HG02588 (cell line): Measurements from ENCODE around the gene NGEF.
"Not testable (repeated sequence)": the region's sequence is repeated elsewhere in the genome, so short reads cannot be mapped to it uniquely, and the experiment has no call there.

Experiments
- ATAC-seq: cut with Tn5 transposase; IDR thresholded peaks from one replicate; pipeline ENCODE4 v1.9.1; 2021; ENCODE audit warnings: mild to moderate bottlenecking, moderate library complexity; ENCODE audit not compliant: unreplicated experiment

NGEF gene

GRCh38 chr2:232931636-232932035 is 81.4 kb downstream of the NGEF start:
- no peak for ATAC-seq

GRCh38 chr2:232930059-232930400 is 83.0 kb downstream of the NGEF start:
- ATAC-seq: no peak

- ATAC-seq: no peak
Measured at GRCh38 chr2:232929303-232930058, 83.6 kb downstream of the NGEF start.

- ATAC-seq: no peak
Measured at GRCh38 chr2:232928551-232929302, 84.3 kb downstream of the NGEF start.

- ATAC-seq: no peak
Measured at GRCh38 chr2:232927793-232928550, 85.1 kb downstream of the NGEF start.

GRCh38 chr2:232927032-232927792 is 85.8 kb downstream of the NGEF start:
- no peak for ATAC-seq

- ATAC-seq: no peak
Measured at GRCh38 chr2:232926431-232926939, 86.6 kb downstream of the NGEF start.

GRCh38 chr2:232925821-232926156 is 87.3 kb downstream of the NGEF start:
- ATAC-seq: no peak

- no peak for ATAC-seq
Measured at GRCh38 chr2:232925153-232925820, 87.8 kb downstream of the NGEF start.

GRCh38 chr2:232924433-232924832 is 88.6 kb downstream of the NGEF start:
- ATAC-seq: no peak

GRCh38 chr2:232920760-232921159 is 92.3 kb downstream of the NGEF start:
- no peak for ATAC-seq

GRCh38 chr2:232920055-232920454 is 93.0 kb downstream of the NGEF start:
- ATAC-seq: no peak

- no peak for ATAC-seq
Measured at GRCh38 chr2:232919141-232919540, 93.9 kb downstream of the NGEF start.

GRCh38 chr2:232913903-232914302 is 99.2 kb downstream of the NGEF start:
- no peak for ATAC-seq

GRCh38 chr2:232911712-232912277 is 101.3 kb downstream of the NGEF start:
- no peak for ATAC-seq

GRCh38 chr2:232910376-232910775 is 102.7 kb downstream of the NGEF start:
- no peak for ATAC-seq

- no peak for ATAC-seq
Measured at GRCh38 chr2:232908695-232909094, 104.4 kb downstream of the NGEF start.

GRCh38 chr2:232907718-232908085 is 105.4 kb downstream of the NGEF start:
- ATAC-seq: not testable (repeated sequence)

GRCh38 chr2:232906867-232907717 is 106.0 kb downstream of the NGEF start:
- not testable (repeated sequence) for ATAC-seq
